HL-60 (cell line): ENCODE data around the gene HDGFL2.

ENCODE experiments used
- DNase-seq, 2 experiments: peaks; one replicate each; pipeline ENCODE4 v3.0.0-alpha.2; 2010 to 2020; ENCODE audit warnings: low read depth in 1 of 2, low spot score in 1 of 2
- H3K27ac ChIP-seq: fragments of 250-450 bp; sonication (Bioruptor Pico); replicated peaks from 2 replicates; pipeline ENCODE4 v1.5.1; 2020; ENCODE audit warnings: mild to moderate bottlenecking, moderate library complexity
- H3K27me3 ChIP-seq: fragments of 250-450 bp; sonication (Bioruptor Pico); 2 replicates; pipeline ENCODE4 v1.5.1; 2021; ENCODE audit warnings: mild to moderate bottlenecking, moderate library complexity; ENCODE audit not compliant: insufficient read depth, poor library complexity, severe bottlenecking
- H3K4me3 ChIP-seq: replicated peaks from 2 replicates; pipeline ENCODE4 v1.5.1; 2011; ENCODE audit warnings: mild to moderate bottlenecking, control low read depth, low read length; ENCODE audit not compliant: insufficient read depth
- GABPA ChIP-seq: IDR thresholded peaks from 2 replicates; pipeline ENCODE4 v1.6.1; 2012; ENCODE audit warnings: low read depth
- POLR2AphosphoS5 ChIP-seq: IDR thresholded peaks from 2 replicates; pipeline ENCODE4 v1.6.1; 2012; ENCODE audit warnings: low read depth
- REST ChIP-seq: IDR thresholded peaks from 2 replicates; pipeline ENCODE4 v1.6.1; 2012; ENCODE audit warnings: low read depth; ENCODE audit not compliant: insufficient replicate concordance
- SPI1 ChIP-seq: IDR thresholded peaks from 2 replicates; pipeline ENCODE4 v1.6.1; 2012; ENCODE audit warnings: low read depth, mild to moderate bottlenecking, borderline replicate concordance
- TF ChIP-seq, protein P1 (sequence below): IDR thresholded peaks from one replicate; pipeline ENCODE4 v1.5.1; 2011; ENCODE audit warnings: low read length, control low read depth, inconsistent platforms; ENCODE audit not compliant: insufficient read depth

HDGFL2 gene

GRCh38 chr19:4449639-4450028, 22.5 kb upstream of the HDGFL2 start:
- no peak for DNase-seq
- TF ChIP-seq POLR2AphosphoS5 = 0 out of 2 replicates have a peak, but pooled peaks have one; percentile 23
- TF ChIP-seq REST = no peak
- Histone ChIP-seq H3K27me3 (no peaks in the 10 kb centered on the region), H3K27ac (no peak overlapping the region), H3K4me3 (no peak overlapping the region)

DNA sequence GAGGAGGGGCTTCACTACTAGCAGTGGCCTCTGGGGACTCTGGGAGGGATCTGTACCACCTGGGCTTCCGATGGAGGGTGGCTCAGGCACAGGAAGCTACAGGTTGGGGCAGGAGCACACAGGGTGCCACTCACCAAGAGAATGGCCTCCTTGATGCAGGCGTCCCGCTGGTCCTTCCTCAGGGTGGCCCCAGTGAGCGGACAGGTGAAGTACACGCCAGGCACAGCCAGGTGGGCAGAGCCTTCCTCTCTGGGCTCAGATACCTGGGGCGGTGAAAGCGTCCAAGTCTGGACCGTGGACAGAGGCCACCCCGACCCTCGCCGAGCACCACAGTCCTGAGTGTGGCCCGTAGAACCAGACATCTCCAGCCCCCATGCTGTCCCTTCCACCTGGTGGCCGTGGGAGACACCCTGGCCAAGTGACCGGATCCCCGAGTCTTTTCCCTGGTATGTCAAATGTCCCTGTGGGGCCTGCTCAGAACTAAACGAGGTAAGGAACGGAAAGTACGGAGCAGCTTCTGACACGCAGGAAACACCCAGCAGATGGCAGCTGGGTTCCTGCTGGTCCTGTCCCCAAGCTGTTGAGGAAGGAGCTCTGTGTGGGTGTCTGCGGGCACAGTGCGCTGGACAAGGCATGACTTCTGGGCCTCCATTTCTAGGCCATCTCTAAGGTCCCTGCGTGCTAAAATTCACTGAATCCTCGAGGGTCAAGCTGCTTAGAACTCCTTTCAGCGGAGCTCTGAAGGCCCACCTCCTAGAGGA, 19.7 kb upstream of the HDGFL2 start:
- peak; percentile 32; the same call in 1 of the 2 replicates for TF ChIP-seq POLR2AphosphoS5
- TF ChIP-seq GABPA = no peak
- Histone ChIP-seq H3K4me3 (no peak overlapping the region), H3K27me3 (no peaks in the 10 kb centered on the region), H3K27ac (no peak overlapping the region)
- no peak for DNase-seq

- TF ChIP-seq REST (no peak), SPI1 (no peak), POLR2AphosphoS5 (no peak), GABPA (no peak)
- TF ChIP-seq, protein P1, sequence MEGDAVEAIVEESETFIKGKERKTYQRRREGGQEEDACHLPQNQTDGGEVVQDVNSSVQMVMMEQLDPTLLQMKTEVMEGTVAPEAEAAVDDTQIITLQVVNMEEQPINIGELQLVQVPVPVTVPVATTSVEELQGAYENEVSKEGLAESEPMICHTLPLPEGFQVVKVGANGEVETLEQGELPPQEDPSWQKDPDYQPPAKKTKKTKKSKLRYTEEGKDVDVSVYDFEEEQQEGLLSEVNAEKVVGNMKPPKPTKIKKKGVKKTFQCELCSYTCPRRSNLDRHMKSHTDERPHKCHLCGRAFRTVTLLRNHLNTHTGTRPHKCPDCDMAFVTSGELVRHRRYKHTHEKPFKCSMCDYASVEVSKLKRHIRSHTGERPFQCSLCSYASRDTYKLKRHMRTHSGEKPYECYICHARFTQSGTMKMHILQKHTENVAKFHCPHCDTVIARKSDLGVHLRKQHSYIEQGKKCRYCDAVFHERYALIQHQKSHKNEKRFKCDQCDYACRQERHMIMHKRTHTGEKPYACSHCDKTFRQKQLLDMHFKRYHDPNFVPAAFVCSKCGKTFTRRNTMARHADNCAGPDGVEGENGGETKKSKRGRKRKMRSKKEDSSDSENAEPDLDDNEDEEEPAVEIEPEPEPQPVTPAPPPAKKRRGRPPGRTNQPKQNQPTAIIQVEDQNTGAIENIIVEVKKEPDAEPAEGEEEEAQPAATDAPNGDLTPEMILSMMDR = no peak
- no peak overlapping the region for H3K4me3 ChIP-seq
- no peaks in the 10 kb centered on the region for H3K27me3 ChIP-seq
- no peak for DNase-seq
- H3K27ac ChIP-seq = no peak overlapping the region
Measured at GRCh38 chr19:4453232-4454179, 18.6 kb upstream of the HDGFL2 start.

DNA sequence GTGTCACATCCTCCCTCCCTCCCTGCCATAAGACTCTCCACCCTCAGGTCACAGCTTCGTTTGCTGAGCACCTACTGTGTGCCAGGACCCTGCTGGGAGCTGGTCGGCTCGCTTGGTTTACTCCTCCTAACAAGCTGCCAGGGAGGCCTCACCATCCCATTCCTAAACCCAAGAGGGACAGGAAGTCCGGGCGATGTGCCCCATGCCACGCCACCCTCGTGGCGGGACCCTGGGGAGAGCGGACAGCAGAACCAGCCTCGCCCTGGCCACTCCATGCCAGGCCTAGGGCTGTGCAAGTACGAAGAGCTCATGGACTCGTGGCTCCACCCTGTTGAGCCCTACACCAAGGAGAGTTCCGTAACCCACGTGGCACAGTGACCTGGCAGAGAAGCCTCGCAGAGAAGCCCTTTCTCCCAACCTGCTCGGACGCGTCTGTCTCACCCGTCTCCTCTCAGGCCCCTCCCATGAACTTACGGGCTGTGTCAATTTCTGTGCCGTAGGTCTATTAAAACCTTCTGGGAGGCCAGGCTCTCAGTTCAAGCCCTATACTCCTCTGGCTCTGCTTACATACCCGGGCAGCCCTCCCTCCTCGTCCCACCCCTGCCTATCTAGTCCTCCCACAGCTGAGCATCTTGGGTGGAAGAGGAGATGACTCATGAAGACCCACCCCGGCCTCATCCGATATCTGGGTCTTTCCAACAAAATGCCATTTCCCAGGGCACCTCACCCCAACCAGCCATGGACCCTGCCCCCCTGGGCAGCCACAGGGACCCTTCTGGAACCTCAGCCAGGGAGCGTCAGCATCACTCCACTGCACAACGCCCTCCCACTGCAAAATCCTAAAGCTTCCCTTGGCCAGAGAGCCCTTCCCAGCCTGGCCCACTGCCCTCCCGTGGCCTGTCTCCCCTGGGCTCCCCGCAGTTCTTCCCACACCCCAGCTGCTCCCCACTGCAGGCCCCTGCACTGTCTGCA, 17.1 kb upstream of the HDGFL2 start:
- H3K27me3 ChIP-seq = no peaks in the 10 kb centered on the region
- no peak overlapping the region for H3K4me3 ChIP-seq
- DNase-seq = no peak
- no peak overlapping the region for H3K27ac ChIP-seq
- TF ChIP-seq POLR2AphosphoS5 (no peak), SPI1 (no peak), GABPA (no peak), REST (no peak)
- TF ChIP-seq, protein P1 = no peak
